ENCODE results near the gene FER.

GRCh38 chr5:108937221-108937620 lies 189.5 kb downstream of the FER start:
- TF ChIP-seq CTCF (IDR thresholded peaks at IDR 0.05; ENCODE audit: insufficient read depth, low read length), result no peak
- TF ChIP-seq POLR2AphosphoS5 (IDR thresholded peaks at IDR 0.05; ENCODE audit: low read depth), result no peak
- no peak for TF ChIP-seq GABPA (IDR thresholded peaks at IDR 0.05; ENCODE audit: low read depth)
- no peak for TF ChIP-seq REST (IDR thresholded peaks at IDR 0.05; ENCODE audit: insufficient replicate concordance, low read depth)

All from HL-60 (cell line).